CD4-positive, alpha-beta T cell (primary cell): Measurements from ENCODE around the gene IQCH. TPM values are rescaled to one million over a fixed set of nuclear protein-coding genes. Genes with fewer than 3 reads are reported as not detected.
"Not testable (repeated sequence)": the region's sequence is repeated elsewhere in the genome, so short reads cannot be mapped to it uniquely, and the experiment has no call there.

Source experiments
- ATAC-seq: fragments of 200-7000 bp; cut with Tn5 transposase; one replicate; pipeline ENCODE4 v1.10.0; 2022; ENCODE audit warnings: mild to moderate bottlenecking; ENCODE audit not compliant: poor library complexity
- CTCF ChIA-PET: fragments of 350-600 bp; sonication (Branson Sonifier 250); formaldehyde crosslinking; loops from one replicate; lab custom pipeline; 2021; ENCODE audit warnings: antibody characterized with exemption, inconsistent platforms; lab: Charles Lee
- POLR2A ChIA-PET: fragments of 350-600 bp; sonication (Branson Sonifier 250); formaldehyde crosslinking; loops from one replicate; lab custom pipeline; 2021; ENCODE audit warnings: antibody characterized with exemption, inconsistent platforms; lab: Charles Lee
- DNase-seq, 14 experiments: peaks; one replicate each; pipeline ENCODE4 v3.0.0-alpha.2; 2013 to 2020; ENCODE audit warnings: mixed read lengths in 2 of 14
- H3K27ac ChIP-seq, 2 donors: one replicate each; pipeline versions ENCODE4 v1.5.1 to v1.7.0; 2013; ENCODE audit warnings: low read length in 2 of 2, low read depth in 1 of 2, mild to moderate bottlenecking in 1 of 2
- H3K27me3 ChIP-seq, 2 experiments: 1 replicate in 1 of 2; 2 replicates in 1 of 2; pipeline versions ENCODE4 v1.6.1 to v1.7.0; 2013; ENCODE audit warnings: low read length in 2 of 2, control low read depth in 1 of 2, mild to moderate bottlenecking in 1 of 2, moderate library complexity in 1 of 2; ENCODE audit not compliant: insufficient read depth in 2 of 2, control insufficient read depth in 1 of 2
- H3K36me3 ChIP-seq: one replicate; pipeline ENCODE4 v1.6.1; 2013; ENCODE audit warnings: low read length, control low read depth; ENCODE audit not compliant: insufficient read depth
- H3K4me1 ChIP-seq: one replicate; pipeline ENCODE4 v1.6.1; 2013; ENCODE audit warnings: low read length, control low read depth; ENCODE audit not compliant: insufficient read depth
- H3K4me3 ChIP-seq: one replicate; pipeline ENCODE4 v1.5.1; 2013; ENCODE audit warnings: mild to moderate bottlenecking, low read length, moderate library complexity
- H3K9me3 ChIP-seq, 2 experiments: 1 replicate in 1 of 2; 2 replicates in 1 of 2; pipeline versions ENCODE4 v1.6.1 to v1.7.0; 2013; ENCODE audit warnings: low read length in 2 of 2, mild to moderate bottlenecking in 2 of 2, control low read depth in 1 of 2, moderate library complexity in 1 of 2; ENCODE audit not compliant: control insufficient read depth in 1 of 2, insufficient read depth in 1 of 2
- H3K27ac Mint-ChIP-seq: one replicate; pipeline ENCODE4 v1.8.0; 2020; ENCODE audit warnings: mixed read lengths
- H3K27me3 Mint-ChIP-seq: one replicate; pipeline ENCODE4 v1.8.0; 2021; ENCODE audit warnings: mixed read lengths
- H3K36me3 Mint-ChIP-seq: one replicate; pipeline ENCODE4 v1.8.0; 2021; ENCODE audit warnings: low read depth, mixed read lengths
- H3K4me1 Mint-ChIP-seq: one replicate; pipeline ENCODE4 v1.8.0; 2021; ENCODE audit warnings: low read depth, mixed read lengths
- H3K4me3 Mint-ChIP-seq: one replicate; pipeline ENCODE4 v1.8.0; 2020; ENCODE audit warnings: mild to moderate bottlenecking, mixed read lengths
- H3K9me3 Mint-ChIP-seq: one replicate; pipeline ENCODE4 v1.8.0; 2020; ENCODE audit warnings: mixed read lengths
- intact Hi-C, 2 experiments: fragments of 100-400 bp; cut with DNase I in 1 of 2; cut with micrococcal nuclease in 1 of 2; formaldehyde crosslinking; loops; one replicate each; pipeline versions ENCODE4 v1.15.1 to v1.9.0; 2023 to 2025; cut with DNase I, micrococcal nuclease
- total RNA-seq, 174 experiments: library from RNA in 2 of 174; stranded (reverse) in 2 of 174; gene quantifications; one replicate each; pipeline ENCODE4 v1.2.3 and lab custom pipeline; 2021 to 2026
- TF ChIP-seq, protein P1 (sequence below): fragments of 200-600 bp; IDR thresholded peaks from one replicate; pipeline ENCODE4 v1.8.0; 2022; ENCODE audit warnings: antibody characterized with exemption, mild to moderate bottlenecking

The IQCH gene
- total RNA-seq, 2 experiments from 2014 or later, result 0.85 to 1.3 TPM

DNA sequence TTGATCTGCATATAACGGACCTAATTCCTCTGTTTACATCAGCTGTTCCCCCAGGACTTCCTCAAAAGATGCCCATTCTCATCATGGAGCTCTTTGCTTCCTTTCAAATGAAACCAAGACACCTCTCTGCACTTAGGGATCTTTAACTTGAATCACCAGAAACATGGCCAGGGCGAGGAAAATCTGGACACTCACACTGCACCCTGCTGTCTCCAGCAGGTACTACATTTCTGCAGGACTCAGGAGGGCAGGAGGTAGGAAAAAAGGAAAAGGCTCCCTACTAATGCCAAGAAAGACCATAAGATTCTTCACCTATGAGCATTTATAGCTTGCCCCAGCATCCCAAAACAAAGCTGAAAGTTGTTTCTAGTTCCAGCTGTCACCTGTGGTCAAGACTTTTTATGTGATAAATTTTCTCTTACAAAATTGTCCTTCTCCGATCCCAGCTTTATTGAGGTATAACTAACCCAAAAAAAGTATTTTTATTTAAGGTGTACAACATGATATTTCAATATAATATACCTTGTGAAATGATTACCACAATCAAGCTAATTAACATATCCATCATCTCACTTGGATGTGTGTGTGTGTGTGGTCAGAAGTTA is 179.0 kb downstream of the IQCH start:
- ChIA-PET CTCF (interaction anchor here (1.1 kb wide), 1 partner anchor 487 kb away, joined by 8 read pairs; no protein-coding TSS in a partner anchor), POLR2A (no interaction called here)
- H3K4me3 ChIP-seq, result no peak overlapping the region
- no peaks in the 10 kb centered on the region for H3K4me1 Mint-ChIP-seq
- no peaks in the 10 kb centered on the region for H3K9me3 Mint-ChIP-seq
- no peaks in the 10 kb centered on the region for H3K36me3 Mint-ChIP-seq
- no peaks in the 10 kb centered on the region for H3K4me1 ChIP-seq
- intact Hi-C loops, result loop anchor here (1.0 kb wide), 1 partner anchor 487 kb away; no protein-coding TSS in a partner anchor
- DNase-seq (peak in 5 of 14 experiments; percentile 8 to 42 (median 23)), ATAC-seq (no peak)
- H3K27me3 ChIP-seq, result no peaks in the 10 kb centered on the region
- no peaks in the 10 kb centered on the region for H3K9me3 ChIP-seq
- no peak overlapping the region for H3K4me3 Mint-ChIP-seq
- H3K27ac ChIP-seq, result no peak overlapping the region
- no peaks in the 10 kb centered on the region for H3K27me3 Mint-ChIP-seq
- TF ChIP-seq, protein P1, sequence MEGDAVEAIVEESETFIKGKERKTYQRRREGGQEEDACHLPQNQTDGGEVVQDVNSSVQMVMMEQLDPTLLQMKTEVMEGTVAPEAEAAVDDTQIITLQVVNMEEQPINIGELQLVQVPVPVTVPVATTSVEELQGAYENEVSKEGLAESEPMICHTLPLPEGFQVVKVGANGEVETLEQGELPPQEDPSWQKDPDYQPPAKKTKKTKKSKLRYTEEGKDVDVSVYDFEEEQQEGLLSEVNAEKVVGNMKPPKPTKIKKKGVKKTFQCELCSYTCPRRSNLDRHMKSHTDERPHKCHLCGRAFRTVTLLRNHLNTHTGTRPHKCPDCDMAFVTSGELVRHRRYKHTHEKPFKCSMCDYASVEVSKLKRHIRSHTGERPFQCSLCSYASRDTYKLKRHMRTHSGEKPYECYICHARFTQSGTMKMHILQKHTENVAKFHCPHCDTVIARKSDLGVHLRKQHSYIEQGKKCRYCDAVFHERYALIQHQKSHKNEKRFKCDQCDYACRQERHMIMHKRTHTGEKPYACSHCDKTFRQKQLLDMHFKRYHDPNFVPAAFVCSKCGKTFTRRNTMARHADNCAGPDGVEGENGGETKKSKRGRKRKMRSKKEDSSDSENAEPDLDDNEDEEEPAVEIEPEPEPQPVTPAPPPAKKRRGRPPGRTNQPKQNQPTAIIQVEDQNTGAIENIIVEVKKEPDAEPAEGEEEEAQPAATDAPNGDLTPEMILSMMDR, result peak; percentile 63
- no peak overlapping the region for H3K27ac Mint-ChIP-seq
- H3K36me3 ChIP-seq, result no peaks in the 10 kb centered on the region

DNA sequence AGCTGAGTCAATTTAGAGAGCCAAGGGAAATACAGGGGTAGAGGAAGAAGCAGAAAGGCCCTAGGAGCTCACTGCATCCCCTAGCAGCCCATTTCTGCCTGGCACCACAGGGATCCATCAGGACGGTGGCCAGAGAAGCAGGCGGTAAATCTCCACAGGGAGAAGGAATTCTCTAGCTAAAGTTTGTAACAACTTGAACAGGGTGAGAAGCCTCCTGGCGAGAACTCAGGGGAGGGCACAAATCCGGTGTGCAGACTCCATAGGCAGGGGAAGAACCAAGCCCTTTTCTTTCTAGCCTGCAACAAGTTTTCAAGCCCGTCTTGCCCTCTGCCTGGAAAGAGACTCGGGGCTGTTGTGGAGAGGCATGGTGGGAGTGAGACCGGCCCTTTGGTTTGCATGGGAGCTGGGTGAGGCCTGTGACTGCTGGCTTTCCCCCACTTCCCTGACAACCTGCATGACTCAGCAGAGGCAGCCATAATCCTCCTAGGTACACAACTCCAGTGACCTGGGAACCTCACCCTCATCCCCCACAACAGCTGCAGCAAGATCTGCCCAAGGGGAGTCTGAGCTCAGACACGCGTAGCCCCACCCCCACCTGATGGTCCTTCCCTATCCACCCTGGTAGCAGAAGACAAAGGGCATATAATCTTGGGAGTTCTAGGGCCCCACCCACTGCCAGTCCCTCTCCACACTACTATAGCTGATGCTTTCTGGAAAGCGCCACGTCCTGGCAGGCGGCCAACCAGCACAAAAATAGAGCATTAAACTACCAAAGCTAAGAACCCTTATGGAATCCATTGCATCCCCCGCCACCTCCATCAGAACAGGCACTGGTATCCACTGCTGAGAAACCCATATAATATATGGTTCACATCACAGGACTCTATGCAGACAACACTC is 182.0 kb downstream of the IQCH start:
- H3K27me3 Mint-ChIP-seq, H3K9me3 ChIP-seq, intact Hi-C loops, H3K36me3 ChIP-seq, H3K27ac Mint-ChIP-seq, CTCF ChIA-PET, H3K4me1 ChIP-seq, DNase-seq, H3K27me3 ChIP-seq, H3K4me3 ChIP-seq, ATAC-seq, H3K4me3 Mint-ChIP-seq, H3K36me3 Mint-ChIP-seq, POLR2A ChIA-PET, H3K9me3 Mint-ChIP-seq, H3K27ac ChIP-seq, H3K4me1 Mint-ChIP-seq: not testable (repeated sequence)

DNA sequence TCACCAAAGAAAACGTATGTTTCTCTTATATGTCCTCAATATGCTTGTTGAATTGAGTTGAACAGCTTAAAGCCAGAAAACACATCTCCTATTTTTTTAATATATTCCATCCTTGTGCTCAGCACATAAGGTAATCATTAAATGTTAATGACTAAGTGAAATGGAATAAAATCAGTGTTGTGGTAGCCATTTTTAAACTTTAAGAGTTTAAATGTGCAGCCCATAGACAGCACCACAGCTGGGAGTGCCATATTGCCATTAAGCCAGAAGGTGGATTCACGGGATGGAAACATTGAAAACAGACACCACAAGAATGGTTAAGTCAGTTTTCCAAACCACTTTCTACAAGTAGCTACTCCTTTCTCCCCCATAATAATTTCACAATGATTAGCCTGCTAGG is 189.5 kb downstream of the IQCH start:
- no peaks in the 10 kb centered on the region for H3K27me3 Mint-ChIP-seq
- Histone ChIP-seq H3K4me3 (no peak overlapping the region), H3K4me1 (no peaks in the 10 kb centered on the region), H3K27me3 (no peaks in the 10 kb centered on the region), H3K36me3 (no peaks in the 10 kb centered on the region), H3K9me3 (no peaks in the 10 kb centered on the region), H3K27ac (no peak overlapping the region)
- POLR2A ChIA-PET, result interaction anchor here (1.1 kb wide), 1 partner anchor 391 kb away, joined by 3 read pairs; no protein-coding TSS in a partner anchor
- no peaks in the 10 kb centered on the region for H3K36me3 Mint-ChIP-seq
- ATAC-seq, result no peak
- H3K9me3 Mint-ChIP-seq, result no peaks in the 10 kb centered on the region
- DNase-seq, result no peak
- CTCF ChIA-PET, result no interaction called here
- TF ChIP-seq, protein P1, result no peak
- intact Hi-C loops, result no loop called here
- H3K4me3 Mint-ChIP-seq, result no peak overlapping the region
- no peaks in the 10 kb centered on the region for H3K4me1 Mint-ChIP-seq
- H3K27ac Mint-ChIP-seq, result no peak overlapping the region
